Brain microvascular endothelial cell (primary cell): ENCODE measurements around the gene SSPN.

Experiments used
- DNase-seq: peaks from one replicate; pipeline ENCODE4 v3.0.0-alpha.2; 2020
- H3K27ac ChIP-seq: fragments of 250-450 bp; sonication (Bioruptor Pico); 2 replicates; pipeline ENCODE4 v1.5.1; 2020; ENCODE audit warnings: mild to moderate bottlenecking, moderate library complexity
- H3K27me3 ChIP-seq: fragments of 250-450 bp; sonication (Bioruptor Pico); replicated peaks from 2 replicates; pipeline ENCODE4 v1.5.1; 2020; ENCODE audit warnings: mild to moderate bottlenecking
- H3K36me3 ChIP-seq: fragments of 250-450 bp; sonication (Bioruptor Pico); replicated peaks from 2 replicates; pipeline ENCODE4 v1.5.1; 2020; ENCODE audit warnings: mild to moderate bottlenecking
- H3K4me3 ChIP-seq: 2 replicates; pipeline ENCODE4 v1.5.1; 2011; ENCODE audit warnings: low read depth, mild to moderate bottlenecking, control low read depth, low read length, moderate library complexity
- CTCF ChIP-seq: IDR thresholded peaks from 2 replicates; pipeline ENCODE4 v1.5.1; 2011; ENCODE audit warnings: low read depth, mild to moderate bottlenecking, moderate library complexity, low read length, control low read depth, inconsistent platforms; ENCODE audit errors: missing control alignments
- in situ Hi-C: cut with HindIII; loops from 2 replicates; pipeline ENCODE4 v1.10.0; 2017; ENCODE audit warnings: low sequenced_read_pairs, low pct_ligation_motif_present

The SSPN gene

GRCh38 chr12:26299751-26300150, 104.4 kb downstream of the SSPN start:
- Histone ChIP-seq H3K36me3 (no peaks in the 10 kb centered on the region), H3K4me3 (no peak overlapping the region), H3K27me3 (no peaks in the 10 kb centered on the region), H3K27ac (no peak overlapping the region)
- no peak for TF ChIP-seq CTCF
- DNase-seq: no peak
- in situ Hi-C loops: no loop called here
